WTC11 (cell line): Measurements from ENCODE around the gene MYLK4. TPM values are rescaled to one million over a fixed set of nuclear protein-coding genes. Genes with fewer than 3 reads are reported as not detected.
A peak's percentile ranks its signal among the peaks of the same experiment; 100 is the strongest.

Experiments used
- ATAC-seq: fragments of 200-7000 bp; cut with Tn5 transposase; 2 replicates; pipeline ENCODE4 v1.10.0; 2021; ENCODE audit warnings: mild to moderate bottlenecking, moderate library complexity
- CTCF ChIA-PET: fragments of 300-600 bp; sonication (Branson Sonifier 250); formaldehyde crosslinking; loops from one replicate; lab custom pipeline; 2021; ENCODE audit warnings: antibody characterized with exemption; lab: Charles Lee
- POLR2A ChIA-PET: fragments of 350-600 bp; sonication (Branson Sonifier 250); formaldehyde crosslinking; loops from one replicate; lab custom pipeline; 2021; ENCODE audit warnings: antibody characterized with exemption; lab: Charles Lee
- DNase-seq: peaks from one replicate; pipeline ENCODE4 v3.0.0; 2021; ENCODE audit warnings: low spot score
- H3K27ac Mint-ChIP-seq: 2 replicates; pipeline ENCODE4 v1.8.0; 2021; ENCODE audit warnings: mixed read lengths
- H3K27me3 Mint-ChIP-seq: 2 replicates; pipeline ENCODE4 v1.8.0; 2021; ENCODE audit warnings: low read depth, mild to moderate bottlenecking, moderate library complexity, mixed read lengths
- H3K36me3 Mint-ChIP-seq: 2 replicates; pipeline ENCODE4 v1.8.0; 2021; ENCODE audit warnings: mixed read lengths
- H3K4me1 Mint-ChIP-seq: 2 replicates; pipeline ENCODE4 v1.8.0; 2022; ENCODE audit warnings: mixed read lengths
- H3K4me3 Mint-ChIP-seq: 2 replicates; pipeline ENCODE4 v1.8.0; 2021; ENCODE audit warnings: mild to moderate bottlenecking, moderate library complexity, mixed read lengths
- H3K9me3 Mint-ChIP-seq: 2 replicates; pipeline ENCODE4 v1.8.0; 2021; ENCODE audit warnings: mixed read lengths
- AR ChIP-seq: fragments of 250-450 bp; sonication (Bioruptor Pico); IDR thresholded peaks from 2 replicates; pipeline ENCODE4 v1.9.0; 2021; ENCODE audit warnings: mild to moderate bottlenecking
- ATF1 ChIP-seq: sonication (generic); formaldehyde crosslinking; IDR thresholded peaks from 2 replicates; pipeline ENCODE4 v1.8.1; 2023; ENCODE audit warnings: mild to moderate bottlenecking, moderate library complexity, missing genetic modification reagents
- ELF4 ChIP-seq: sonication (generic); formaldehyde crosslinking; IDR thresholded peaks from 2 replicates; pipeline ENCODE4 v1.8.1; 2022; ENCODE audit warnings: low read depth, mild to moderate bottlenecking, moderate library complexity, missing genetic modification reagents
- EMX1 ChIP-seq: fragments of 250-450 bp; sonication (Bioruptor Pico); IDR thresholded peaks from 2 replicates; pipeline ENCODE4 v1.8.0; 2021; ENCODE audit warnings: mild to moderate bottlenecking
- ESRRA ChIP-seq: sonication (generic); formaldehyde crosslinking; IDR thresholded peaks from 2 replicates; pipeline ENCODE4 v1.8.1; 2022; ENCODE audit warnings: mild to moderate bottlenecking, missing genetic modification reagents, borderline replicate concordance
- GABPB1 ChIP-seq: sonication (generic); formaldehyde crosslinking; IDR thresholded peaks from 2 replicates; pipeline ENCODE4 v1.8.1; 2023; ENCODE audit warnings: mild to moderate bottlenecking, missing genetic modification reagents
- GTF2I ChIP-seq: fragments of 250-450 bp; sonication (Bioruptor Pico); conservative IDR thresholded peaks from 2 replicates; pipeline ENCODE4 v1.4.0; 2021; ENCODE audit warnings: mild to moderate bottlenecking
- JAZF1 ChIP-seq: fragments of 250-450 bp; sonication (Bioruptor Pico); IDR thresholded peaks from 2 replicates; pipeline ENCODE4 v1.9.0; 2021; ENCODE audit warnings: moderate library complexity, mild to moderate bottlenecking, inconsistent platforms
- MYBL2 ChIP-seq: sonication (generic); formaldehyde crosslinking; IDR thresholded peaks from 2 replicates; pipeline ENCODE4 v1.8.1; 2023; ENCODE audit warnings: mild to moderate bottlenecking, moderate library complexity, missing genetic modification reagents
- NR3C1 ChIP-seq: sonication (generic); formaldehyde crosslinking; conservative IDR thresholded peaks from 2 replicates; pipeline ENCODE4 v1.8.1; 2023; ENCODE audit warnings: low read depth, mild to moderate bottlenecking, missing genetic modification reagents
- RELA ChIP-seq: sonication (generic); formaldehyde crosslinking; IDR thresholded peaks from 2 replicates; pipeline ENCODE4 v1.8.1; 2022; ENCODE audit warnings: missing genetic modification reagents, mild to moderate bottlenecking, borderline replicate concordance
- TEAD1 ChIP-seq: sonication (generic); formaldehyde crosslinking; IDR thresholded peaks from 2 replicates; pipeline ENCODE4 v1.8.0; 2022; ENCODE audit warnings: mild to moderate bottlenecking, missing genetic modification reagents
- TP53 ChIP-seq: sonication (generic); formaldehyde crosslinking; IDR thresholded peaks from 2 replicates; pipeline ENCODE4 v1.8.1; 2023; ENCODE audit warnings: mild to moderate bottlenecking, missing genetic modification reagents
- ZBTB21 ChIP-seq: sonication (generic); formaldehyde crosslinking; IDR thresholded peaks from 2 replicates; pipeline ENCODE4 v1.8.1; 2023; ENCODE audit warnings: mild to moderate bottlenecking, missing genetic modification reagents, borderline replicate concordance
- ZNF219 ChIP-seq: sonication (generic); formaldehyde crosslinking; IDR thresholded peaks from 2 replicates; pipeline ENCODE4 v1.8.0; 2023; ENCODE audit warnings: missing genetic modification reagents, mild to moderate bottlenecking, borderline replicate concordance
- ZNF423 ChIP-seq: fragments of 250-450 bp; sonication (Bioruptor Pico); IDR thresholded peaks from 2 replicates; pipeline ENCODE4 v2.1.2; 2022; ENCODE audit warnings: mild to moderate bottlenecking, moderate library complexity
- total RNA-seq: library from RNA; stranded (reverse); gene quantifications from 3 replicates; pipeline ENCODE4 v1.2.3, GENCODE V29; 2021
- TF ChIP-seq, protein P1 (sequence below): fragments of 250-450 bp; sonication (Bioruptor Pico); conservative IDR thresholded peaks from 2 replicates; pipeline ENCODE4 v1.9.0; 2021; ENCODE audit warnings: mild to moderate bottlenecking
- TF ChIP-seq, protein P2 (sequence below): fragments of 250-450 bp; sonication (Bioruptor Pico); IDR thresholded peaks from 2 replicates; pipeline ENCODE4 v1.9.0; 2021; ENCODE audit warnings: moderate library complexity, mild to moderate bottlenecking, inconsistent platforms, borderline replicate concordance
- TF ChIP-seq, protein P3 (sequence below): sonication (generic); formaldehyde crosslinking; IDR thresholded peaks from 2 replicates; pipeline ENCODE4 v1.8.1; 2022; ENCODE audit warnings: low read depth, mild to moderate bottlenecking, moderate library complexity, missing genetic modification reagents, borderline replicate concordance
- TF ChIP-seq, protein P4 (sequence below): sonication (generic); formaldehyde crosslinking; conservative IDR thresholded peaks from 2 replicates; pipeline ENCODE4 v1.8.1; 2023; ENCODE audit warnings: mild to moderate bottlenecking, low read depth, missing genetic modification reagents, moderate library complexity

MYLK4 gene
- total RNA-seq, 1 experiment from 2014 or later = 0.13 TPM

- TF ChIP-seq NR3C1 (CRISPR knock-in tag) (no peak), ZNF423 (CRISPR knock-in tag) (no peak), TEAD1 (no peak), GTF2I (no peak), ZBTB21 (no peak), RELA (no peak), AR (CRISPR knock-in tag) (no peak), ESRRA (CRISPR knock-in tag) (no peak), EMX1 (no peak), ELF4 (CRISPR knock-in tag) (no peak), TP53 (no peak)
- TF ChIP-seq, protein P1, sequence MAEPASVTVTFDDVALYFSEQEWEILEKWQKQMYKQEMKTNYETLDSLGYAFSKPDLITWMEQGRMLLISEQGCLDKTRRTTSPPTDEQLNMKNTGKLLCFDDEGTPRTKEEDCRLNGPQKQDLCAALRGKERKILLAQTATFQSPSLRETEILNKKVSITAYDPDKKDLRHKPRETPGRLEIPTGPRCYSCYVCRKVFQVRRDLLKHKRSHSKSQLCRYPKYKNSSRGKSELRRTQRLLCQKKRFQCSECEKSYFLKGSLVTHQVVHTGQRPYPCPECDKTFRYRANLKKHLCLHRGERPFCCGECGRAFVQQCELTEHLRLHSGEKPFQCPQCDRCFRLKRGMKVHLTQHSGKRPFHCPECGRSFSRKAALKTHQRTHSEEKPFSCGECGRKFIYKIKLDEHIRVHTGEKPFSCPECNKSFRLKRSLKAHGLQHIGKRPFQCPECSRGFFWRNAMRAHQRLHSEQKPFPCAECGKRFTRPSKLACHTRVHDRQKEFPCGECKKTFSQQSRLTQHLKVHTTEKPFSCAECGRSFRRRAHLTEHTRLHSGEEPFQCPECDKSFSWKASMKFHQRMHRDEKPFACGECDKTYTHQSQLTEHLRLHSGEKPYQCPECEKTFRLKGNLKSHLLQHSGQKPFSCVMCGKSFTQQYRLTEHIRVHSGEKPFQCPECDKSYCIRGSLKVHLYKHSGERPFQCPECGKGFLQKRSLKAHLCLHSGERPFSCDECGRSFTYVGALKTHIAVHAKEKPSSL = no peak
Measured at GRCh38 chr6:2794171-2794730, 43.5 kb upstream of the MYLK4 start (continued).

DNA sequence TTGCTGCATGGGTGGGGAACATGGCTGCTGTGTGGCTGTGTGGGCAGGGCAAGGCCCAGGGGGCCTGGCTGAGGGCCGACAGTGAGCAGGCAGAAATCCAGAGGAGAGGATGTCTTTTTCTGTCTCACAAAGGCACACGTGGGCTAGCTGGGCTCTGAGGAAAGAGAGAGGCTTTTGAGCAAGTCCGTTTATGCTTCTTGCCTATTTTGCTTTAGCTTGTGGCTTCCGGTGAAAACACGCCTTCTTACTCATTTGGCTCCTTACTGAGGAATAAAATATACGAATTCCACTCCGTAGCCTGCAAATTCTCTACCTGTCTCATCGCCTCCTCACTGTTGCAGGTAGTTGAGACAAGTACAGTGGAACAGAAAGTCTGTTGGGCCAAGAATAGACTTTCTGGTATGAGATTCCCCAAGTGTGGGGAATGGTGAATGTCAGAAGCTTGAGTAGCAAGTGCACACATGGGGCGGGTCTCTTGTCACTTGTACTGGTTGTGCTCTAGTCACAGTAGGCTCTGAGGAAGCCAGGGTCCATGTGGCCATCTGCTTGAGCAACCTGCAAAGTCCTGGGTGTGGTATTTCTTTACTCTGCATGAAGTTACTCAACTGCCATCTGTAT, 42.9 kb upstream of the MYLK4 start:
- Mint-ChIP-seq H3K27me3 (no peaks in the 10 kb centered on the region), H3K36me3 (peaks cover 4% of the 10 kb centered on the region; the same call in 1 of the 2 replicates), H3K4me3 (no peak overlapping the region), H3K9me3 (no peaks in the 10 kb centered on the region), H3K27ac (peak overlapping the region; percentile 86), H3K4me1 (peaks cover 21% of the 10 kb centered on the region)
- DNase-seq = no peak
- TF ChIP-seq GABPB1 = no peak
- TF ChIP-seq ZNF219 (CRISPR knock-in tag) = no peak
- no peak for TF ChIP-seq ATF1 (CRISPR knock-in tag)
- TF ChIP-seq, protein P2, sequence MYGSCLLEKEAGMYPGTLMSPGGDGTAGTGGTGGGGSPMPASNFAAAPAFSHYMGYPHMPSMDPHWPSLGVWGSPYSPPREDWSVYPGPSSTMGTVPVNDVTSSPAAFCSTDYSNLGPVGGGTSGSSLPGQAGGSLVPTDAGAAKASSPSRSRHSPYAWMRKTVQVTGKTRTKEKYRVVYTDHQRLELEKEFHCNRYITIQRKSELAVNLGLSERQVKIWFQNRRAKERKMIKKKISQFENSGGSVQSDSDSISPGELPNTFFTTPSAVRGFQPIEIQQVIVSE (CRISPR knock-in tag) = no peak
- TF ChIP-seq, protein P3, sequence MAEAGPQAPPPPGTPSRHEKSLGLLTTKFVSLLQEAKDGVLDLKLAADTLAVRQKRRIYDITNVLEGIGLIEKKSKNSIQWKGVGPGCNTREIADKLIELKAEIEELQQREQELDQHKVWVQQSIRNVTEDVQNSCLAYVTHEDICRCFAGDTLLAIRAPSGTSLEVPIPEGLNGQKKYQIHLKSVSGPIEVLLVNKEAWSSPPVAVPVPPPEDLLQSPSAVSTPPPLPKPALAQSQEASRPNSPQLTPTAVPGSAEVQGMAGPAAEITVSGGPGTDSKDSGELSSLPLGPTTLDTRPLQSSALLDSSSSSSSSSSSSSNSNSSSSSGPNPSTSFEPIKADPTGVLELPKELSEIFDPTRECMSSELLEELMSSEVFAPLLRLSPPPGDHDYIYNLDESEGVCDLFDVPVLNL (CRISPR knock-in tag) = no peak
- TF ChIP-seq AR (CRISPR knock-in tag) = no peak
- TF ChIP-seq JAZF1 (CRISPR knock-in tag) = no peak
- TF ChIP-seq, protein P4, sequence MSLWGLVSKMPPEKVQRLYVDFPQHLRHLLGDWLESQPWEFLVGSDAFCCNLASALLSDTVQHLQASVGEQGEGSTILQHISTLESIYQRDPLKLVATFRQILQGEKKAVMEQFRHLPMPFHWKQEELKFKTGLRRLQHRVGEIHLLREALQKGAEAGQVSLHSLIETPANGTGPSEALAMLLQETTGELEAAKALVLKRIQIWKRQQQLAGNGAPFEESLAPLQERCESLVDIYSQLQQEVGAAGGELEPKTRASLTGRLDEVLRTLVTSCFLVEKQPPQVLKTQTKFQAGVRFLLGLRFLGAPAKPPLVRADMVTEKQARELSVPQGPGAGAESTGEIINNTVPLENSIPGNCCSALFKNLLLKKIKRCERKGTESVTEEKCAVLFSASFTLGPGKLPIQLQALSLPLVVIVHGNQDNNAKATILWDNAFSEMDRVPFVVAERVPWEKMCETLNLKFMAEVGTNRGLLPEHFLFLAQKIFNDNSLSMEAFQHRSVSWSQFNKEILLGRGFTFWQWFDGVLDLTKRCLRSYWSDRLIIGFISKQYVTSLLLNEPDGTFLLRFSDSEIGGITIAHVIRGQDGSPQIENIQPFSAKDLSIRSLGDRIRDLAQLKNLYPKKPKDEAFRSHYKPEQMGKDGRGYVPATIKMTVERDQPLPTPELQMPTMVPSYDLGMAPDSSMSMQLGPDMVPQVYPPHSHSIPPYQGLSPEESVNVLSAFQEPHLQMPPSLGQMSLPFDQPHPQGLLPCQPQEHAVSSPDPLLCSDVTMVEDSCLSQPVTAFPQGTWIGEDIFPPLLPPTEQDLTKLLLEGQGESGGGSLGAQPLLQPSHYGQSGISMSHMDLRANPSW = no peak
- no peak for TF ChIP-seq MYBL2
- ChIA-PET POLR2A (no interaction called here), CTCF (interaction anchor here (1.0 kb wide), 1 partner anchor 48 kb away, joined by 3 read pairs; the partner anchor contains the start of gene SERPINB1)
- no peak for ATAC-seq
